ENCODE measurements around the gene SYT13. TPM values are rescaled to one million over a fixed set of nuclear protein-coding genes. Genes with fewer than 3 reads are reported as not detected.
A peak's percentile ranks its signal among the peaks of the same experiment; 100 is the strongest.
"Not testable (repeated sequence)": the region's sequence is repeated elsewhere in the genome, so short reads cannot be mapped to it uniquely, and the experiment has no call there.

Gene SYT13
- polyA plus RNA-seq, 1 donor (not counting 4 experiments of a cell fraction or from before 2014, with no cell fraction given) = not detected

DNA sequence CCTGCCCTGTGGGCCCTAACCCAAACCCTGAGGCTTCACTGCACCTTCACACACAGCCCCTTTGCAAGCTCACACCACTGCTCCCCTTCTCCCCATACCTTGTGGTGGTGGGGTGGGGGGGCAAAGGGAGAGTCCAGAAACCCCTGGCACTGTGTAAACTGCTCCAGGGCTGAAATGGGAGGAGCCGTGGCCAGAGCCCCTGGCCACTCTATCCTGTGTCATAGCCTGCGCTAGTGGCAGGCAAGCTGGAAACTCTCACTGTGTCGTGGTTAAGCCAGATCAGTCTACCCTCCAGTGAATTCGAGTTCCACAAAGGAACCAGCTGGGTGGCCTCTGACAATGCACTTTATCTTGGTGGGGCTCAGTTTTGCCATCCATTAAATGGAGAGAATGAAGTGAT, 8.4 kb upstream of the SYT13 start:
- Histone ChIP-seq H3K4me3 (ENCODE audit: control insufficient read depth in 2 of 3, extremely low read depth in 1 of 3, insufficient read depth in 2 of 3, low read depth in 1 of 3, low read length in 3 of 3) (no peak overlapping the region), H3K9ac (ENCODE audit: control insufficient read depth, extremely low read depth, insufficient read depth, low read length) (no peak overlapping the region), H3K4me1 (ENCODE audit: control insufficient read depth, extremely low read depth, insufficient read depth, low read length) (no peaks in the 10 kb centered on the region), H3K4me2 (ENCODE audit: control insufficient read depth, extremely low read depth, insufficient read depth, low read depth, low read length) (no peak overlapping the region), H3K9me3 (ENCODE audit: control insufficient read depth, low read depth, low read length) (no peaks in the 10 kb centered on the region), H4K20me1 (ENCODE audit: control insufficient read depth, extremely low read depth, insufficient read depth, low read length) (no peaks in the 10 kb centered on the region), H3K36me3 (ENCODE audit: control insufficient read depth in 2 of 2, extremely low read depth in 1 of 2, insufficient read depth in 2 of 2, low read length in 2 of 2) (no peaks in the 10 kb centered on the region), H3K27ac (ENCODE audit: control insufficient read depth, insufficient read depth, low read length) (no peak overlapping the region), H3K9me1 (ENCODE audit: control insufficient read depth, extremely low read depth, insufficient read depth, low read length) (no peaks in the 10 kb centered on the region), H2AFZ (ENCODE audit: control insufficient read depth, low read length) (no peak overlapping the region), H3K79me2 (ENCODE audit: control insufficient read depth, insufficient read depth, low read length) (no peaks in the 10 kb centered on the region), H3K27me3 (ENCODE audit: control insufficient read depth, extremely low read depth, insufficient read depth, low read length) (peaks cover 3% of the 10 kb centered on the region)
- FAIRE-seq (no peak), DNase-seq (ENCODE audit: low read depth, low spot score) (no peak)
- dilution Hi-C loops (cut with MboI; ENCODE audit: extremely low pct_ligation_motif_present, low sequenced_read_pairs) = no loop called here
- TF ChIP-seq, protein P1, sequence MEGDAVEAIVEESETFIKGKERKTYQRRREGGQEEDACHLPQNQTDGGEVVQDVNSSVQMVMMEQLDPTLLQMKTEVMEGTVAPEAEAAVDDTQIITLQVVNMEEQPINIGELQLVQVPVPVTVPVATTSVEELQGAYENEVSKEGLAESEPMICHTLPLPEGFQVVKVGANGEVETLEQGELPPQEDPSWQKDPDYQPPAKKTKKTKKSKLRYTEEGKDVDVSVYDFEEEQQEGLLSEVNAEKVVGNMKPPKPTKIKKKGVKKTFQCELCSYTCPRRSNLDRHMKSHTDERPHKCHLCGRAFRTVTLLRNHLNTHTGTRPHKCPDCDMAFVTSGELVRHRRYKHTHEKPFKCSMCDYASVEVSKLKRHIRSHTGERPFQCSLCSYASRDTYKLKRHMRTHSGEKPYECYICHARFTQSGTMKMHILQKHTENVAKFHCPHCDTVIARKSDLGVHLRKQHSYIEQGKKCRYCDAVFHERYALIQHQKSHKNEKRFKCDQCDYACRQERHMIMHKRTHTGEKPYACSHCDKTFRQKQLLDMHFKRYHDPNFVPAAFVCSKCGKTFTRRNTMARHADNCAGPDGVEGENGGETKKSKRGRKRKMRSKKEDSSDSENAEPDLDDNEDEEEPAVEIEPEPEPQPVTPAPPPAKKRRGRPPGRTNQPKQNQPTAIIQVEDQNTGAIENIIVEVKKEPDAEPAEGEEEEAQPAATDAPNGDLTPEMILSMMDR (optimal IDR thresholded peaks at IDR 0.05 in 1 of 3, IDR thresholded peaks at IDR 0.05 in 1 of 3, conservative IDR thresholded peaks at IDR 0.05 in 1 of 3; ENCODE audit: extremely low read depth in 1 of 3, insufficient read depth in 2 of 3, low read length in 3 of 3) = no peak
- TF ChIP-seq EZH2 (IDR thresholded peaks at IDR 0.05; ENCODE audit: low read length) = no peak

- H3K4me1 ChIP-seq (ENCODE audit: control insufficient read depth, extremely low read depth, insufficient read depth, low read length); H3K4me2 ChIP-seq (ENCODE audit: control insufficient read depth, extremely low read depth, insufficient read depth, low read depth, low read length); H4K20me1 ChIP-seq (ENCODE audit: control insufficient read depth, extremely low read depth, insufficient read depth, low read length); H3K27ac ChIP-seq (ENCODE audit: control insufficient read depth, insufficient read depth, low read length); H3K4me3 ChIP-seq (ENCODE audit: control insufficient read depth in 2 of 3, extremely low read depth in 1 of 3, insufficient read depth in 2 of 3, low read depth in 1 of 3, low read length in 3 of 3); H3K9ac ChIP-seq (ENCODE audit: control insufficient read depth, extremely low read depth, insufficient read depth, low read length); FAIRE-seq; H2AFZ ChIP-seq (ENCODE audit: control insufficient read depth, low read length); H3K9me3 ChIP-seq (ENCODE audit: control insufficient read depth, low read depth, low read length); H3K79me2 ChIP-seq (ENCODE audit: control insufficient read depth, insufficient read depth, low read length); H3K36me3 ChIP-seq (ENCODE audit: control insufficient read depth in 2 of 2, extremely low read depth in 1 of 2, insufficient read depth in 2 of 2, low read length in 2 of 2); dilution Hi-C loops (cut with MboI; ENCODE audit: extremely low pct_ligation_motif_present, low sequenced_read_pairs); H3K9me1 ChIP-seq (ENCODE audit: control insufficient read depth, extremely low read depth, insufficient read depth, low read length); DNase-seq (ENCODE audit: low read depth, low spot score); H3K27me3 ChIP-seq (ENCODE audit: control insufficient read depth, extremely low read depth, insufficient read depth, low read length): not testable (repeated sequence)
- TF ChIP-seq, protein P1 (optimal IDR thresholded peaks at IDR 0.05 in 1 of 3, IDR thresholded peaks at IDR 0.05 in 1 of 3, conservative IDR thresholded peaks at IDR 0.05 in 1 of 3; ENCODE audit: extremely low read depth in 1 of 3, insufficient read depth in 2 of 3, low read length in 3 of 3) = peak; percentile 56 to 79 (median 66)
Observed at GRCh38 chr11:45293566-45294192, 7.5 kb upstream of the SYT13 start.

Data from keratinocyte (primary cell).